Inferior parietal cortex (tissue), 1 donor: Measurements from ENCODE around the gene REX1BD.

Source experiments
- DNase-seq: peaks from one replicate; pipeline ENCODE4 v3.0.0-alpha.2; 2016; ENCODE audit errors: extremely low spot score

The REX1BD gene

DNA sequence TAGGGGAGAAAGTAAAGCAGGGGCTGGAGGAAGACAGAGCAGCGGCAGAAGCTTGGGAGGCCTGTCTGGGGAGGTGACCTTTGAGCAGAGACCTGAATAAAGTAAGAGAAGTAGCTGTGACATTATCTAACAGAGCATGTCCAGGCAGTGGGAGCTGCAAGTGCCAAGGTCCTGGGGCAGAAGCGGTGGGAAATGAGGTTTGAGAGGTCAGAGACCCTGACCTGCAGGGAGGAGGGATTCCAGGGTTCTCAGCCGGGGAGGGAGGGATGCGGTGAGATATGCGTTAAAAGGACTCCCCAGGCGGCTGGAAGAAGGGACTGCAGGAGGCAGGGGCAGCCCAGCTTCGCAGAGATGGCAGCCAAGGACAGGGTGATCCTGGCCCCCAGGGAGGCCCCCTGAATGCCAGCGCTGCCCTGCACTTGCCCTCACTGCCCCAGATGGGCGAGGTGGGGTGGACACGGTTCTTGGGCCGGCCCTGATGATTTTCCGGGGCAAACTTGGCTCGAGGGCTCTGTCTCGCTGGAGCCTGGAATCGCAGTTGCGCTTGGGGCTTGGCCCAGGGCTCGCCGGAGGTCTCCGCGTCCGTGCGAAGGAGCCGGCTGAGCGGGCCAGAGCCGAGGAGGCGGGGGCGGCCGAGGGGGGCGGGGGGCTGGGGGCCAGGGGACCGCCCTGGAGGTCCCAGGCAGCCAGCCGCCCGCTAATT, 14.8 kb downstream of the REX1BD start:
- DNase-seq, result no peak

DNA sequence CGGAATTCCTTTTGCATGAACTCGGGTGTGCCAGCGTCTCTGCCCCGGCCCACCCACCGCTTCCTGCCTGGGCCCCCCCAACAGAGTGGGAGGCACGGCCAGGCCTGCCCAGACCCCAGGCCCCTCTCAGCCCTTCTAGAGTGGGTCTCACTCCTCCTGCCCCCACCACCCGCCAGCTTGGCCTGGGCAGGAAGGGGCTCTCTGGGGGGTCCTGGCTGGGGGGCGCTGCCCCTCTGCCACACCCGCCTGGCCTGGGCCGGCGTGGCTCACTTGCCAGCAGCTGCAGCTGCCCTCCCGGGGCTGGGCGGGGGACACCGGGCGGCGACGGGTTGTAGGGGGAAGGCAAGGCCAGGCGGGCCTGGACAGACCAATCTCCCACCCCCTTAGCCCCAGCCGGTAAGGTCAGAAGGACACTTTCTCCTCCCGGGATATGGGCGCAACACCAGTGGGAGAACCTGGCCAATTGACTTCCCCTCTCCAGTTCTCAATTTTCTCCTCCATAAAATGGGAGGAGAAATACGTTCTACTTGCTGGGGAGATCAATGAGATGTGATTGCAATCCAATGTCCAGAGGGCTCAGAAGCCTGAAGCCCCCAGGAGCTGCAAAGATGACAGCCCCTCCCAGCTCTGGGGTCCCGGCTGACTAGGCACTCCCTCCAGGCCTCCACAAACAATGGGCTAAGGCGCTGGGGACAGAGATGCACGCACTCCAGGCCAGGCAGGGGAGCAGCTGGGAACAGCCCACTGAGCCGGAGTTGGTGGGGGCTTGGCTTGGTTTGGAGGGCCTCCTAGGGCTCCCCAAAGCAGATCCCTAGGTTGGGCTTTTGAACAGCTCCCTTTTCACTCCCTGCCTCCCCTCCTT, 15.6 kb downstream of the REX1BD start:
- DNase-seq, result no peak

DNA sequence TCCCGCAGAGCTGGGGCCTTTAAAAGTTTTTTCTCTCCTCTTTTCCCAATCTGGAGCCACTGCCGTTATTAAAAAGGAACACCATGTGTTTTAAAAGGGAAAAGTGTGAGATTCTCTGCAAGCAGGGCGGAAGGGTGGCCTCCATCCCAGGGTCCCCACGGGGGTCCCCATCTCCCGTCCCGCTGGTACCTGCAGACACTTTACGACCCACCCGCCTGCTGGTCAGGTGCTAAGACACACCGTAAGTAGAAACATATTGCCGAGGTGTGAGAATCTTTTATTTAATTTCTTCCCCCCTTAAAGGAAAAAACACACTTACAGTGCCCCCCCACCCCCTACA, 16.2 kb downstream of the REX1BD start:
- no peak for DNase-seq

DNA sequence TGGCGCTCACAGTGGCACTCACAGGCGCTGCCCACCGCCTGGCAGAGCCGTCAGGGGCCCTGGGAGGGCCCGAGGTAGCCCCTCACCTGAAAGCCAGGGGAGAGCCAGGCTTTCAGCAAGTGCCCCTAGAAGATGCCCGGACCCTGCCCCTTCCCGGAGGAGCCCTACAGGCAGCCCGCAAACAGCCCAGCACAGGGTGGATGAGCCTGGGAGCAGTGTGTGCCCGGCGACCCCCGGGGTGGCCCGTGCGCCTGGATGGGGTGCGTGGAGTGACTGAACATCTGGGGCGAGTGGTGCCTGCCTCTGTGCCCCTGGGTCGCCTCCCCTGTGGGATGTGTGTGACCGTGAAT, 16.6 kb downstream of the REX1BD start:
- DNase-seq, result no peak

DNA sequence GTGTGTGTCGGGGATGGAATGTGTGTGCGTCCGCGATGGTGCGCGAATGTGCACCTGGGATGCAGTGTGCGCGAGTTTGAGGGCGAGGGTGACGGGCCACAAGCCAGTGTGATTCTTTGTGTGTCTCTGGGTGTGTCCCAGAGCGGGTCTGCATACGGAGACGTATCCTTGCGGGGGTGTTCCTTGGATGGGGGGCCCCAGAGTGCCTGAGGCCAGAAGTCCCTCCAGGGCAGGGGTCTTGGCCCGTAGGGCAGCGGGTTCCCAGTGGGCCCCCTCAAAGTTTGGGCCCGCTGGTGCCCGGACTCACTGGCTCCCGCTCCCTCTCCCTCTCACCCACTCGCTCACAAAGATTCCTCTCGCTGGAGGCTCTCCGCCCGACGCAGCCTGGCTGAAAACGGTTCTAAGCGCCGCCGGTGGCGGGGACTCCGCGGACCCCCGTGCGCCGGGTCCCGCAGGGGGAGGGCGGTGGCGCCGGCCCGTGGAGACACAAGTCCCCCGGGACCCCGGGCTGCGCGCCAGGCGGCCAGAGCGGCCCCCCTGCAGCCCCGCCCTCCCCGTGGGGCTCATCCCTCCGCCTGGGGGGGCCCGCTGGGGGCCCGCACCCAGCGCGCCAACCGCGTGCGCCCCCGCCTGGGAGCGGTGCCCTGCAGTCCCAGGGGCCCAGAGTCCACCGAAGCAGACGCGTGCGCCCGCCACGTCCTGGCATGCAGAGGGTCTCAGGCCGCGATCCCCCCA, 17.1 kb downstream of the REX1BD start:
- DNase-seq, result no peak

DNA sequence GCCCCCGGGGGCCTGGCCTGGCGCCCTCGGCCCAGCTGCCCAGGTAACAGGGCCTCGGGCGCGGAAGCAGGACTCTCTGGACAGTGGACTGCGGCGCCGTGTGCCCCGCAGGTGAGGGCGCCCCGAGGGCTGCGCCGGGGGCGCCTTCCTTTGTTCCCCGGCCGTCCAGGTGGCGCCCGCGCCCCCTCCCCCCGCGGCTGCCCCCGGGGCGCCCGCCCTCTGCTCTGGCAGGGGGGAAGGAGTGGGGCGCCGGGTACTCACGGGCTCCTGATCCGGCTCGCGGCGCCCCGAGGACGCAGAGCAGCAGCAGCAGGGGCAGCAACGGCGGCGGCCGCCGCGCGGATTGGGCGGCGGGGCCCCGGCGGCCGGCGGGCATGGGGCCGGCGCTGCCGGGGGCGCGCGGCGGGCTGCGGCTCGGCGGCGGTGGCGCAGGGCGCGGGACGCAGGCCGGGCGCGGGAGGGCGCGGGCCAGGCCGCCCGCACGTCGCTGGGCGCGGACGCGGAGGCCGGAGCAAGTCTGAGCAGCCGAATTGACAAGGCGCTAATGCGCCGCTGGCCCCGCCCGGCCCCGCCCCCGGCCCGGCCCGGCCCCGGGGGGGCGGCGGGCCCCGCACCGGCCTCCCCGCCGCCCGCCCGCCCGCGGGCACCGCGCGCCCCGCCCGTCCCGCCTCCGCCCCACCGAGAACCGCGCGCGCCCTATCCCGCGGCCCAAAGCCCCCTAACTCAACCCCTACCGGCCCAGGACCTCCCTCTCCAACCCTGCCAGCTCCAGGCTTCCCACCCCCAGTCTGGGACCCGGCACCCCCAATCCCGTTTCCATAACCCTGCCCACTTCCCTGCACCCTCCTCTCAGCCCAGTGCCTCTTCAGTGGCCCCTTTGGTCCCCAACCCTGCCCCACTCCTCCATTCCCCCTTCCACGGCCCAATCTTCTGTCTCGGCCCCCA, 18.0 kb downstream of the REX1BD start, which contains the start of gene CRLF1:
Gene CRLF1, minus strand, starts transcription at position 519 of the 945 bp plus-strand sequence. Its CDS starts 143 bp downstream, at position 376.
- DNase-seq, result no peak

DNA sequence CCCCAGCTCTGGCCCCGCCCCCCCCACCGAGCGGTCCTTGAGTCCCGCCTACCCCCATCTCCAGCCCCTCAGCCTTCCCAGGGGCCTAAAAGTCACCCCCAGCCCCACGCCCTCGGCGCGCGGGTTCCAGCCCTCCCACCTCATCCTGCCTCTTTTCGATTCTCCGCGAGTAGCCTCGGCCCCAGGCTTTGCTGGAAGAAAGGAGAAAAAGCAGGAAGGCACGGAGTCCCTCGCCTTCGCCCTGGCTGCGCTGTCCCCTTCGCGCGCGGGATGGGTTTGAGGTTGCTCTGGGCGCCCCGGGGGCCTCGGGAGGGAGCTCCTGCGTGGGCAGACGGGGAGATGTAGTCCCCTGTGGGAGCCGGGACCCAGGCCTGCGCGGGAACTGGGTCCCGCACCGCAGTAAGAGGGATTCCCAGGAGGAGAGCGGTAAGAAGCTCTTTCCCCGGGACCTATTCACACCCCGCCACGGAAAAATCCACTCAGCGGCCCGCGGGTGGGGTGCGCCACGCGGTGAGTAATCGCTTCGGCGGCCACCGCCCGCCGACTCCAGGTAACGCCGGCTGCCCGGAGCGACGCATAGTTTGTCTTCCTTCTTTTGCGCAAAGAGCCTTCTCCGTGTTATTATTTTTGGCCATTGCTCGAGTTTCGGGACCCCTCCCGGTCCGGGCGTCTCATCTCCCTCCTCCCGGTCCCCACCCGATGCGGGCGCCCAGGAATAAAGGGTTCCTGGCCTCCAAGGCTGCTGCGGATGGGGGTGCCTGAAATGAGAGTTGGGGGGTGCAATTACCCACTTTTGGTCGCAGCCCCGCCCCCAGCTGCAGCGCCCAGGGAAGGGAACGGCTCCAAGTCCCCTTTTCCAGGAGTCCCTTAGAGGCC, 18.9 kb downstream of the REX1BD start:
- DNase-seq, result no peak

DNA sequence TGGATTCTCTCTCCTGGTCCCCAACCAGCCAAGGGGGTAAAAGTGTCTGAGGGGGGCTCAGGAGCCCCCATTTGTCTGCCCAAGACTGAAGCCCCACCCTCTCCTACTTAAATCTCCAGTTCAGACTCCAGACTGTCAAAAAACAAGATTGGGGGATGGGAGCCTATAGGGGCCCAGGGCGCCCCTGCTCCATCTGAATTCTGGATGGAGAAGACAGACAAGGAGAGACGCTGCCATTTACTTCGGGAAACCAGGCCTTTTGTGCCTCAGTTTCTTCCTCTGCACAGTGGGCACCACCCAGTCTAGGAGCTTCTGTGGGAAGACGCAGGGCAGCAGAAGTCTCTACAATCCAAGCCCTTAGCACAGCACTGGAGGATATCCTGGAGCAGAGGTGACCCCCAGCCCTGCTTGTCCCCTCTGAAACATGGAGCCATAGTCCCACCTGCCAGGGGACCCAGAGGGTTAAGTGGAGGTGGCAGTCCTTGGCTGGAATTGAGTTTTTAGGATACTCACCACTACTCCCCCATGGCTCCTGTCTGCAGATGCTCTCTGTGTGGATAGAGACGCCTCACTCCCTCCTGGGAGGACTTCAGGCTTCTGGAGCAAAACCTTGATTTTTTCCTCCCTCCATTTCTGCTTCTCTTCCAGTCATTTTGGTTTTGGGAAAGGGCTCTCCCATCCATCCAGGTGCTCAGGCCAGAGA, 19.7 kb downstream of the REX1BD start:
- no peak for DNase-seq

DNA sequence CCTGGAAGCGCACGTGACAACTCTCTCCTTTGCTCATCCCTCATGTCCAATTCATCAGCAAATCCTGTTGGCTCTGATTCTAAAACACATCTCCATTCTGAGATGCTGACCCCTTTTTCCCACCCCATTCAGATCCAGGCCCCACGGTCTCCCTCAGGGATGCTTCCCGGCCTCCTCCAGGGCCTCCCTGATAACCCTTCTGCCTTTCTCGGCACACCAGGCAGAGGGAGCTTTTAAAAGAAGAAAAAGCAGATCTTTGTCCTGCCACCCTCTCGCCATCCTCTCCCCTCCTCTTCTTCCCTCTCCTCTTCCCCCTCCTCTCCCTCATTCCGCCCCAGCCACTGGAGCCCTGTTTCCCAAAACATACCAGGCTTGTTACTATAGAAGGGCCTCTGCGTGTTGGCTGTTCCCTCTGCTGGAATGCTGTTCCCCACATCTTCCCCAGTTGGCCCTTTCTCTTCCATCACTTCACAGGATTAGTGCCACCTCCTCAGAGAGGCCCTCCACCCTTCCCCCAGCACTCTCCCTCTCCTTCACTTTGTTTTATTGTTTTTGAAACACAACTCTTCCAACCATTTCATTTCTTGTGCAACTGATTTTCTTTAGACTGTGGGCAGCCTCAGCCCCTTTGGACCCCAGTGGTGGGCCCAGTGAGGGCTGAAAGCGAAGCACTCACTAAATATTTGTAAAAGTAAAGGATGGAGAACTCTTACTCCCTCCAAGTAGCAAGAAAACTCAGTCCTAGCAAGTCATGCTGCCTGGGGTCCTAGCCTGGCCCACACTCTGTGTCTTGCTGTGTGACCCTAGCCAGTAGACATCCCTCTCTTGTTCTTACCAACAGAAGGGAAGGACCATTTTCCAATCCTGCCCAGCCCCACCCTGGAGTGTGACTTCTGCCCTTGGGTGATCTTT, 20.5 kb downstream of the REX1BD start:
- DNase-seq, result no peak

DNA sequence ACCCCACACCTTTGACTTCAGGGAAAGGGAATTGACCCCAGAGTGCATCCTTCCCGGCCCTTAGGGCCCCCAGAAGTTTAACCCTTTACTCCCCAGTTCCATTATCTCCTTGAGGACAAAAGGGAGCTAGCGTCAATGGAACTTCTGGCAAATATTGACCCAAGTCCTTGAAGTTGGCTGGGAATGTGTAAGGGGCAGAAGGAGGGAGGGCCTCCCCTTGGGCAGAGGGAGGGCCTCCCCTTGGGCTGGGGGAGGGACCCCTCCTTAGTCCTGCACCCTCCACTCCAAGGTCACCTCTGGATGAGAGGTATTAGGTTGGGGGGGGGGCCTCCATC, 21.1 kb downstream of the REX1BD start:
- DNase-seq, result no peak

DNA sequence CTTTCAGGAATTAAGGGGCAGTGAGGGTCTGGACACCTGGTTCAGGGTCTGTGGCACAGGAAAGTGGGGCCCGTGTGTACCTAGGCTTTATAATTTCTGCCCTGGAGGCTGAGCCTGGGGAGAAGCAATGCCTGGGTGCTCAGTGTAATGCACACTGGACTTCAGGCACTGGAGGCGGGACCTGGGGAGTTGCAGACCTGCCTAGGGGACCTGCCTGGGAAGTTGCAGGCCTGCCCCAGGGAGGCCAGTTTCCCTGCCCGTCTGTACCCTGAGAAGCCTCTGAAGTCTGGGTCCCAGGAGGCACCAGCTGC, 21.6 kb downstream of the REX1BD start:
- DNase-seq, result no peak

DNA sequence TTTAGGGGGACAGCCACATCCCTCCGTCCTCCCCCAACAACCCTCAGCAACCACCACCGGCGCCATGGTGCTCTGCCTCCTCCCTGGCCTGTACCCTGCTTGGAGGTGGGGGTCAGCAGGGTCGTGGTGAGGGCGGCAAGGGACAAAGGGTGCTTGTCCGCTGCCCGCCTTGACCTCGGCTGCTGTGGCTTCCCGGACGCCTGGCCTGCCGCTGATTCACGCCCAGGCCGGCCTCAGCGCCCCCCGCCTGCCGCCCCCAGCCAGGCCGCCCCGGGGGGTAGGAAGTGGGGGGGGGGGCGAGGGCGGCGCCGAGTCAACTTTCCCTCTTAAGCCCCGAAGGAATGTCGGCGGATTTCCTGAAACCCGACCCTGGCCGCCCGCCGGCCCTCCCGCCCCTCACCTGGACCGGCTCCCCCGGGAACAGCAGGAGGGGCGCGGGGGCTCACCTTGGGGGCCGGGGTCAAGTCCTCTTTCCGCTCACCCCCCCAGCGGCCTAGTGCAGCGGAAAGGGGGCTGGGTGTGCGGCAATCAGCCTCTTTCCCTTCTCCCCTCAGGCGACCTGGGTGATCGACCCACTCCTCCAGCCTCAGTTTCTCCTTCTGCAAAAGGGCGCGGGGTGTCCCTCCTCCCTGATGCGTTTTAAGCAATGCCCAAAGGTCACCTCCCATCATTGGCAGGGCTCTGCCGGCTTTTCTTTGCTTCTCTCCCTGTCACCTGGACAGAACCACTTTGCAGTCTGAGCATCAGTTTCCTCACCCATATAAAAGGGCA, 22.1 kb downstream of the REX1BD start:
- no peak for DNase-seq

DNA sequence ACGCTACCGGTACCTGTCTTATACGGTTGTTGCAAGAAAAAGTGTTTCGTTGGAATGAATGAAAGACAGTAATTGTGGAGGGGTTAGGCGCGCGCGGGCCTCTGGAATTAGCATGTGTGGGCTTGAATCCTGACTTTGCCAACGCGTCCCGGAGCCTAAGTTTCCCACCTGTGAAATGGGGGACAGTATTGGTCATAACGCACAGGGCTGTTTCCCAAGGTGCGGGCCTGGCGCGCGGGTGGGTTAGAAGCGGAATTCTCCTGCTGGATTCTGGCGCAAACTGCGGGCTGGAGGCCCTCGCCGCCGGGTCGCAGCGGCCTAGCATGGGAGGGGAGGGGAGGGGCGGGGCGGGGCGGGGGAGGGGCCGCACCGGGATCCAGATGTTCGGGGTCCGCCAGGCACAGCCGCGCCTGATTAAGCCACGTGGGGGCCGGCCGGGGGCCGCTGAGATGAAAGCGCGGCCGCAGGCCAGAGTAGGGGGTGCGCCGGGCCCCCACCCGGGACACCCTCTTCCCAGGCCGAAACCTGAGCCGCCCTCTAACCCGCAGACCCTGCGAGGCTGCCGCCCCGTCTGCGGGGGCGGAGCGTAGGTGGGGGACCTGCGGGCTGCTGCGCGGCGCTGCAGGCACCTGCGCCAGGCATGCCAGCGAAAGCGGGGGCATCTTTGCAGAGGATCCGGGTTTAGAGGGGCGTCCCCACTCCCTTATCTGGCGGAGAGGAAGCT, 22.9 kb downstream of the REX1BD start:
- DNase-seq, result no peak

DNA sequence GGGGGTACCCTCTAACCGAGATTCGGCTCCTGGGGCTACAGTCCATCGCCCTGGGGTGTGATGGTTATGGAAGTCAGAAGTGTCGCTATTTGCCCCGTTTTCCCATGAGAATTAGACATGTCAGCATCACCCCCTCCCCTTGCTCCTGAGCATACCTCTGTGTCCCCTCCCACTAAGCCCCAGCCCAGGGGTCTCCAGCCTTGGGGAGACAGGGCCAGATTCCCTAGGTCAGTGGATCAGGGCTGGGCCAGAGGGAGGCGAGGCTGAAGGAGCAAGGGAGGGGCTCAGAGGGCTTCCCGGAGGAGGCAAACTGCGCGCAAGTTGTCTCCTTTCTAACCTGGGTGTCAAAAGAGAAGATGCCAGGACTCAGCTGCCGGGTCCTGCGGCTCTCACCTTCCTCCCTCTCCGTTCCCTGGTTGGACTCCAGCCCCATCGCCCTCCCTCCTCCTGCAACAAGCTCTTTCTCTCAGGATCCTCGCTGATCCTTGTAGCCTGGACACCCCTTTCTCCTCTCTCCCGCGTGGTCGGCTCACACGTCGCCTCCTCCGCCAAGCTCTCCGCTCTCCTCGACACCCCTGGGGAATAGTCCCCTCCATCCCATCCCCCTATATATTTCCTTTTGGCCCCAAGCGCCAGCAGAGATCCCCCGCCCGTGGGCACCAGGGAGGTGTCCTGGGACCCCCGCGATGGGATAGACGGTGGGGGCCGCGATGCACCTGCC, 23.6 kb downstream of the REX1BD start:
- no peak for DNase-seq

DNA sequence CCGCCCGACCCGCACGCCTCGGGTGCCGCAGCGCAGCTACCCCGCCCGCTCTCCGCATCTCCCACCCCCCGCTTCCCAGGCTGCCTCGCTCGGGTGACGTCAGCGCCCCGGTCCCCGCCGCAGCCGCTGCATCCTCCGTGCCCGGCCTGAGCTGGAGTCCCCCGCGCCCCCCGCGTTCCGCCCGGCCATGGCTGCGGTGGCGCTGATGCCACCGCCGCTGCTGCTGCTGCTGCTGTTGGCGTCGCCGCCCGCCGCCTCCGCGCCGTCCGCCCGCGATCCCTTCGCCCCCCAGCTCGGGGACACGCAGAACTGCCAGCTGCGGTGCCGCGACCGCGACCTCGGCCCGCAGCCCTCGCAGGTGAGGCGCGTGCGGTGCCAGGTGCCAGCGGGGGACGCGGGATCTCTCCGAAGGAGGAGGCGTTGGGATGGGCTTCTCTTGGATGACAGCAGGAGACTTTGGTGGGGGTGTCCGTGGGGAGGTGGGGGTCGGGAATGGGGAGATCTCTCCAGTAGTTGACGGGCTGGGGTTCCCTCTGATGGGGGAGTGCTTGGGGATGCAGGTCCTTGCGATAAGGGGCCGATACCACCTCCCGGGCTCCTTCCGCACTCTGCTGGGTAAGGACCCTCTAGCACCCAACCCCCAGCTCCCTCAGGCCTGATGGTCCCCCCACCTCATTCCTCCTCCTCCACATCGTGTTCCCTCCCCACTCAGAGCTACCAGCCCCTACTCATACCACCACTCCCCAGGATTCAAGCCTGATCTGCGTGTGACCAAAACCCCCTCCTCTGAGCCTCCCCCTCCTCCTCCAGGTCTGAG, 24.4 kb downstream of the REX1BD start, which contains the start of gene TMEM59L:
Gene TMEM59L, plus strand, starts transcription at position 99 of the 817 bp plus-strand sequence. Its CDS starts 89 bp downstream, at position 188.
- DNase-seq, result no peak
